Urinary bladder (tissue), 4 donors: ENCODE measurements around the gene SIRPA. TPM values are rescaled to one million over a fixed set of nuclear protein-coding genes. Genes with fewer than 3 reads are reported as not detected.

Experiments
- DNase-seq: peaks from one replicate; pipeline ENCODE4 v3.0.0-alpha.2; 2015; ENCODE audit errors: extremely low spot score
- H3K27ac ChIP-seq: one replicate; pipeline ENCODE4 v1.5.1; 2013; ENCODE audit warnings: low read depth, mild to moderate bottlenecking, moderate library complexity
- H3K36me3 ChIP-seq: one replicate; pipeline ENCODE4 v1.6.1; 2013; ENCODE audit warnings: mild to moderate bottlenecking, moderate library complexity; ENCODE audit not compliant: insufficient read depth
- H3K4me1 ChIP-seq: one replicate; pipeline ENCODE4 v1.6.1; 2013; ENCODE audit warnings: mild to moderate bottlenecking, moderate library complexity; ENCODE audit not compliant: insufficient read depth
- H3K4me3 ChIP-seq: one replicate; pipeline ENCODE4 v1.5.1; 2013; ENCODE audit warnings: low read depth, low read length
- whole genome bisulfite sequencing: extraction: QIAGEN DNeasy Blood & Tissue Kit; methylation state at CpG from one replicate; pipeline ENCODE4 v1.1.7; 2013; 5-methylcytosine and 5-hydroxymethylcytosine counted together
- polyA plus RNA-seq: library from polyadenylated mRNA; stranded (reverse); fragments of 200-250 nt; gene quantifications from one replicate; pipeline ENCODE4 v1.2.3, GENCODE V29; 2013
- total RNA-seq: library from RNA; depleted of rRNA; stranded (reverse); fragments of >200 nt; gene quantifications from one replicate; pipeline ENCODE4 v1.2.3, GENCODE V29; 2014
- donor health status: healthy with polysubstance abuse.
- donor health status: healthy.

Gene SIRPA
- total and polyA plus RNA-seq, 2 donors = 11.2 to 27.8 TPM

GRCh38 chr20:1952737-1953530, 57.7 kb downstream of the SIRPA start:
- 67% methylated on average over 6 of the region's 6 CpGs for WGBS
- no peak for DNase-seq
- Histone ChIP-seq H3K4me1 (no peaks in the 10 kb centered on the region), H3K36me3 (no peaks in the 10 kb centered on the region), H3K27ac (no peak overlapping the region), H3K4me3 (no peak overlapping the region)

GRCh38 chr20:1953621-1954020, 58.4 kb downstream of the SIRPA start:
- no peak for DNase-seq
- no peaks in the 10 kb centered on the region for H3K36me3 ChIP-seq
- H3K4me1 ChIP-seq = no peaks in the 10 kb centered on the region
- WGBS = 94% methylated on average over 5 of the region's 5 CpGs
- H3K27ac ChIP-seq = no peak overlapping the region
- no peak overlapping the region for H3K4me3 ChIP-seq

GRCh38 chr20:1955217-1955616, 60.0 kb downstream of the SIRPA start:
- no peak for DNase-seq
- H3K4me1 ChIP-seq = no peaks in the 10 kb centered on the region
- no peaks in the 10 kb centered on the region for H3K36me3 ChIP-seq
- H3K4me3 ChIP-seq = no peak overlapping the region
- WGBS = 57% methylated on average over 8 of the region's 8 CpGs
- no peak overlapping the region for H3K27ac ChIP-seq

DNA sequence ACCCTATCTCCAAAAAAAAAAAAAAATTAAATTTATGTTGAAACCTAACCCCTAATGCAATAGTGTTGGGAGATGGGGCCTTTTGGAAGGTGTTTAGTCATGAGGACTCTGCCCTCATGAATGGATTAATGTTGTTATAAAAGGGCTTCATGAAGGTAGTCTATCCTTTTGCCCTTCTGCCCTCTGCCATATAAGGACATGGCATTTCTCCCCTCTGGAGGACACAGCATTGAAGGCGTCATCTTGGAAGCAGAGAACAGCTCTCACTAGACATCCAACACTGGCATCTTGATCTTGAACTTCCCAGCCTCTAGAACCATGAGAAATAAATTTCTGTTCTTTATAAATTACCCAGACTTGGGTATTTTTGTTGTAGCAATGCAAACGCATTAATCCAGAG, 63.2 kb downstream of the SIRPA start:
- no peaks in the 10 kb centered on the region for H3K4me1 ChIP-seq
- H3K36me3 ChIP-seq = no peaks in the 10 kb centered on the region
- no peak overlapping the region for H3K27ac ChIP-seq
- no peak overlapping the region for H3K4me3 ChIP-seq
- WGBS = 92% methylated on average over 2 of the region's 2 CpGs
- no peak for DNase-seq

DNA sequence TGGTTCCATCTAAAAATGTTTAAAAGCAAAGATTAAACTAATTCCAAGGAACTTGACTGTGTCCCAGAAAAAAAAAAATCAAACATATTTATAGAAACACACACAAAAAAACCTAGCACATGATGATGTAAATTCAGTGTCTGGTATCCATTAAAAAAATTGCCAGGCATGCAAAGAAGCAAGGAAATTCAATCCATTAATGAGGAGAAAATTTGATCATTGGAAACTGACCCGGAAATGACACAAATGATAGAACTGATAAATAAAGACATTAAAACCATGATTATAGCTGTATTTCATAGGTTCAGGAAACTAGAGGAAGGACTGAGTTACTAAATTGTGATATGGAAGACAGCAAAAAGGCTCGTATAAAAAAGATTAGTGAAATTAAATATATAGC, 63.9 kb downstream of the SIRPA start:
- H3K4me3 ChIP-seq = no peak overlapping the region
- 58% methylated on average over 2 of the region's 2 CpGs for WGBS
- H3K4me1 ChIP-seq = no peaks in the 10 kb centered on the region
- no peaks in the 10 kb centered on the region for H3K36me3 ChIP-seq
- no peak overlapping the region for H3K27ac ChIP-seq
- DNase-seq = no peak

DNA sequence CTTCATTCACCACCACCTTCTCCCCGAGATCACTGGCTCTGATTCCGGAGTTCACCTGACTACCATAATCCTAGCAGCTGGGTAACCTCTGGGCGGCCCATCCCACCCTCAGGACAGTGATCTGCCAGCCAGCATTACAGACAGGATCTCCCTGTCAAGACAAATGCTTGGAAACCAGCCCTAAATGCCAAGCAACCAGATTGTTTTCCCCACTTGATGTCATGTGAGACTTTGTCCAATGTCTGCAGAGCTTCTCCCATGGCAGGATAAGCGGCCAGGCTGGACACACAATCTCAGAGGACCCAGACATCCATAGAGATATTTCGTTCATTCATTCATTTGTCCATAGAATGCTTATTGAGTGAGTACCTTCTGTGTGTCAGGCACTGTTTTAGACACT, 66.2 kb downstream of the SIRPA start:
- no peak for DNase-seq
- WGBS = 81% methylated on average over 5 of the region's 5 CpGs
- no peaks in the 10 kb centered on the region for H3K4me1 ChIP-seq
- no peak overlapping the region for H3K27ac ChIP-seq
- no peak overlapping the region for H3K4me3 ChIP-seq
- no peaks in the 10 kb centered on the region for H3K36me3 ChIP-seq

DNA sequence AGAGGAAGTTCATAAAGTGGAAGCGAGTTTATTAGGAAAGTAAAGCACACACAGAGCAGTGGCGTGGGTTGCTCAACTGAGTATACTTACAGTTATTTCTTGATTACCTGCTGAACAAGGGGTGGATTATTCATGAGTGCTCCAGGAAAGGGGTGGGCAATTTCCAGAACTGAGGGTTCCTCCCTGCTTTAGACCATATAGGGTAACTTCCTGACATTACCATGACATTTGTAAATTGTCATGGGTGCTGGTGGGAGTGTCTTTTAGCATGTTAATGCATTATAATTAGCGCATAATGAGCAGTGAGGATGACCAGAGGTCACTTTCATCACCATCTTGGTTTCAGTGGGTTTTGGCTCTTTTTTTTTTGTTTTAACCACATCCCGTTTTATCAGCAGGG, 68.9 kb downstream of the SIRPA start:
- no peak for DNase-seq
- no peaks in the 10 kb centered on the region for H3K4me1 ChIP-seq
- no peak overlapping the region for H3K27ac ChIP-seq
- no peaks in the 10 kb centered on the region for H3K36me3 ChIP-seq
- no peak overlapping the region for H3K4me3 ChIP-seq
- 68% methylated on average over 4 of the region's 4 CpGs for WGBS

GRCh38 chr20:1964659-1965405, 69.6 kb downstream of the SIRPA start:
- no peaks in the 10 kb centered on the region for H3K4me1 ChIP-seq
- no peak overlapping the region for H3K4me3 ChIP-seq
- WGBS = 48% methylated on average over 14 of the region's 14 CpGs
- no peak overlapping the region for H3K27ac ChIP-seq
- H3K36me3 ChIP-seq = no peaks in the 10 kb centered on the region
- no peak for DNase-seq

DNA sequence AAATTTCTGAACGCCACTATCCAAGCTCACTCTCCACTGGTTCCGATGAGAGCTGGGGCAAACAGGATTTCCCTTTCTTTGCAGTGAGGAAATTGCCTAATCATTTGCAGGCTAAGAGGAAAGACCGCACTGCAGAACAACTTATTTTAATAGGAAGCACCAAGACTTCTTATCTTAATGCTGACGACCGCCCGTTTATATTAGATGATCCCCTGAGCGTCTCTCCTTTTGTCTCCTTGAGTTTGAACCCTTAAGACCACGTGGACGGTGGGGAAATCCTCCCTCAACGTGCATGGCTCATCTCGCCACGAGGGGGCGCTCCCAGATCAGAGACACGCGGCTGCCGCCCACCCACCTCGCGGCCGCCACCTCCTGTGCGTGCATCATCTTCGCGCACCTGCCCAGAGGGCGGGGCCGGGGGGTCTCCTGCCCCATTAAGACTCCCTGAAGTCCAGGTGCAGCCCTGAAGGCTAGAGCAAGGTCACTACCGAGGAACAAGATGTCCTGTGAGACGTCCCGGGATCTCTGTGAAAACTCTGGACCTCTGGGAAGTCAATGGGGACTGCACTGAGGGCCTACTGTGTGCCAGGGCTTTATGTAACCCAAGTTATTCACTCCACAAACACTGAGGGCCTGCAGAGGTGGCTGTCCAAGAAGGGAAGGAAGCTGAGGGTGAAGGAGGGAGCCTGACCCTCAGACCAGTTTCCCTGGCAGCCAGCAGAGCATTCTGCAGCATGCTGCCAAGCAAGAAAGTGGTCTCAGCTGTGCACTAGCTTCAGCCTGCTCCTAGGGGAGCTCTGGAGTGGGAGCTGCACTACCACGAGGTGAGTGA, 70.5 kb downstream of the SIRPA start:
- H3K27ac ChIP-seq = no peak overlapping the region
- no peak overlapping the region for H3K4me3 ChIP-seq
- H3K4me1 ChIP-seq = no peaks in the 10 kb centered on the region
- DNase-seq = peak; percentile 25
- 4% methylated on average over 28 of the region's 28 CpGs for WGBS
- no peaks in the 10 kb centered on the region for H3K36me3 ChIP-seq

DNA sequence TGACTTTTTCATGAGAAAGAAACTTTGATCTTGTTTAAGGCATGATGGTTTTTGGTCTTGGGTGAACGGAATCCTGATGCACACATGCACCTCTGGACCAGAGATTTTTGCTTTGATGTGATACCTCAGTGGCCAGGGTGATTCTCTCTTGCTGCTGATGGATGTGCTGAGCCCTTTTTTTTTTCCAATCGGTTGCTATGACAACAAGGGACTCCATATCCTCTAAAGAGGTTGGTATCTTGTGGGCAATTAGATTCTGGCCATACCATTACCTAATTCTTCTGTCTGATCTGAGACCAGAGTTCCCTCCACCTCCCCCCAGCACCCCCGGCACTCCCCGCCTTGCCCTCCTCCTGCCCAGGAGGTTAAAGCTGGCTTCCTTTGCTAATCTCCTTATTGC, 73.8 kb downstream of the SIRPA start:
- WGBS = 72% methylated on average over 4 of the region's 4 CpGs
- no peaks in the 10 kb centered on the region for H3K4me1 ChIP-seq
- no peak overlapping the region for H3K4me3 ChIP-seq
- no peaks in the 10 kb centered on the region for H3K36me3 ChIP-seq
- no peak overlapping the region for H3K27ac ChIP-seq
- DNase-seq = no peak

DNA sequence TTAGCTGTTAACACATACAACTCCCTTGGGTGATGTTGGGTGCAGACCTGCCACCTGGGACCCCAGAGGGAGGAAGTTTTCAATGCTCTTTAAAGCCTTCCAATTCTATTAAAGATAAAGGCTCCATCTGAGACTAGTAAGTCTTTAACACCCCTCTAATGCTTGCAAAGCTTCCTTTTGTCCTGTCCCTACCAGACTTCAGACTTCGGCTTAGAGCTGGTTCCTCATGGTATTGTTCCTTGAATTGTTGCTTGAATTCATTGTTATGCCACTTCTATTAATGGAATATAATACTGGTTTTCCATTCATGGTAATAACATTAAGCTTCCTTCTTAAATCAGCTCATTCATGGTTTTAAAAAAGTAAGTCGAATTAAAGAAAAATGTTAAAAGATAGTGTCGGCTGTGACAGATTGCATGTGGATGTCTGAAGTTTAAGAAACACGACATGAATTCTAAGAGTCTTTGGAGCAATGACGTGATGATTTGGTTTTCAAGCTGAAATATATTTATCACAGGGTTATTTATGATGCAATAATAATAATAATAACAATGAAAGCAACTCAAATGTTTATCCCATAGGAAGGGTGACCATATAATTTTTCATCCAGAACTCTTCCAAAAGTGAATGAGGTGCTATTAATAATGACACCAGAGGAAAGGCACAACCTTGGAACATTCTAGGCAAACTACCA, 76.8 kb downstream of the SIRPA start:
- no peak overlapping the region for H3K27ac ChIP-seq
- no peaks in the 10 kb centered on the region for H3K36me3 ChIP-seq
- no peak for DNase-seq
- H3K4me3 ChIP-seq = no peak overlapping the region
- 78% methylated on average over 5 of the region's 5 CpGs for WGBS
- H3K4me1 ChIP-seq = no peaks in the 10 kb centered on the region

- no peak for DNase-seq
- Histone ChIP-seq H3K4me1 (no peaks in the 10 kb centered on the region), H3K4me3 (no peak overlapping the region), H3K27ac (no peak overlapping the region), H3K36me3 (no peaks in the 10 kb centered on the region)
- 64% methylated on average over 15 of the region's 15 CpGs for WGBS
Observed at GRCh38 chr20:1973601-1974440, 78.6 kb downstream of the SIRPA start.
